ENCODE results near the gene TM4SF4. TPM values are rescaled to one million over a fixed set of nuclear protein-coding genes. Genes with fewer than 3 reads are reported as not detected.

TM4SF4 gene
- total and polyA plus RNA-seq, 7 donors = 0.92 to 17.1 (median 5.0) TPM; not detected in 1

DNA sequence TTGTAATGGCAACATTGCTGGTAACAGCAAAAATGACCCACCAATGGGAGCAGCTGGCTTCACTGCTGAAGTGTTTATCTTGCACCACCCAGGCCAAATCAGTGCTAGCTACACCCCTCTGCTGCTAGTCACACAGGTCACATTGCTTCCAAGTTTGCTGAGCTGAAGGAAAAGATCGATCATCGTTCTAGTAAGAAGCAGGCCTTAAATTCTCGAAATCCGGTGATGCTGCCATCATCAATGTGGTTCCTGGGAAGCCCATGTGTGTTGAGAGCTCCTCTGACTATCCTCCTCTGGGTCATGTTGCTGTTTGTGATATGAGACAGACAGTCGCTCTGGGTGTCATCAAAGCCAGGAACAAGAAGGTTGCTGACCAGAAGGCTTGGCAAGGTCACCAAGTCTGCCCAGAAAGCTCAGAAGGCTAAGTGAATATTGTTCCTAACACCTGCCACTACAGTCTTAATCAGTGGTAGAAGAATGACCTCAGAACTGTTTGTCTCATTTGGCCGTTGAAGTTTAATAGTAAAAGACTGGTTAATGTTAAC, 21.2 kb downstream of the TM4SF4 start:
- DNase-seq = no peak
- intact Hi-C loops (cut with DNase I) = loop anchor here (2.0 to 10.0 kb wide), 2 partner anchors 275 to 371 kb away; partner anchors contain the start of gene HPS3
- no peak overlapping the region for H3K4me3 ChIP-seq
- no peaks in the 10 kb centered on the region for H3K4me1 ChIP-seq
- no peaks in the 10 kb centered on the region for H3K36me3 ChIP-seq
- H3K9me3 ChIP-seq = no peaks in the 10 kb centered on the region
- 85 to 91% methylated on average over 6 of the region's 6 CpGs for WGBS, 2 donors
- TF ChIP-seq POLR2A (IDR thresholded peaks at IDR 0.05) = no peak
- TF ChIP-seq, protein P1, sequence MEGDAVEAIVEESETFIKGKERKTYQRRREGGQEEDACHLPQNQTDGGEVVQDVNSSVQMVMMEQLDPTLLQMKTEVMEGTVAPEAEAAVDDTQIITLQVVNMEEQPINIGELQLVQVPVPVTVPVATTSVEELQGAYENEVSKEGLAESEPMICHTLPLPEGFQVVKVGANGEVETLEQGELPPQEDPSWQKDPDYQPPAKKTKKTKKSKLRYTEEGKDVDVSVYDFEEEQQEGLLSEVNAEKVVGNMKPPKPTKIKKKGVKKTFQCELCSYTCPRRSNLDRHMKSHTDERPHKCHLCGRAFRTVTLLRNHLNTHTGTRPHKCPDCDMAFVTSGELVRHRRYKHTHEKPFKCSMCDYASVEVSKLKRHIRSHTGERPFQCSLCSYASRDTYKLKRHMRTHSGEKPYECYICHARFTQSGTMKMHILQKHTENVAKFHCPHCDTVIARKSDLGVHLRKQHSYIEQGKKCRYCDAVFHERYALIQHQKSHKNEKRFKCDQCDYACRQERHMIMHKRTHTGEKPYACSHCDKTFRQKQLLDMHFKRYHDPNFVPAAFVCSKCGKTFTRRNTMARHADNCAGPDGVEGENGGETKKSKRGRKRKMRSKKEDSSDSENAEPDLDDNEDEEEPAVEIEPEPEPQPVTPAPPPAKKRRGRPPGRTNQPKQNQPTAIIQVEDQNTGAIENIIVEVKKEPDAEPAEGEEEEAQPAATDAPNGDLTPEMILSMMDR (IDR thresholded peaks at IDR 0.05) = no peak
- no peak for TF ChIP-seq EP300 (IDR thresholded peaks at IDR 0.05)
- no peak for TF ChIP-seq POLR2AphosphoS5 (IDR thresholded peaks at IDR 0.05)
- no peak overlapping the region for H3K27ac ChIP-seq
- H3K27me3 ChIP-seq = no peaks in the 10 kb centered on the region

DNA sequence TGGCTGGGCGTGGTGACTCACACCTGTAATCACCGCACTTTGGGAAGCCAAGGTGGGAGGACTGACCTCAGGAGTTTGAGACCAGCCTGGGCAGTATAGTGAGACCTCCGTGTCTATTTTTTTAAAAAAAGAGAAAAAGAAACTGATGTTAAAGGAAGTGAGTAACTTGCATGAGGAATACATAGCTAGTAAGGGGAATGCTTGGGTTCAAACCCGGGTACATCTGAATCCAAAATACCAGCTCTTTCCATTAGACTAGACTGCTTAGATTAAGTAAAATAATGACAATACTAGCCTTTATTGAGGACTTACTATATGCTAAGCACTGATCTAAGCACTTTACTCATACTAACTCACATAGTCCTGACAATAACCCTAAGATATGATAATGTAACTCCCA, 22.4 kb downstream of the TM4SF4 start:
- DNase-seq = no peak
- TF ChIP-seq POLR2AphosphoS5 (IDR thresholded peaks at IDR 0.05) = no peak
- TF ChIP-seq POLR2A (IDR thresholded peaks at IDR 0.05) = no peak
- TF ChIP-seq, protein P1 (IDR thresholded peaks at IDR 0.05) = no peak
- TF ChIP-seq EP300 (IDR thresholded peaks at IDR 0.05) = no peak
- WGBS, 2 donors = 84 to 89% methylated on average over 4 of the region's 4 CpGs
- no peaks in the 10 kb centered on the region for H3K36me3 ChIP-seq
- no peak overlapping the region for H3K27ac ChIP-seq
- intact Hi-C loops (cut with DNase I) = loop anchor here (10.0 kb wide), 1 partner anchor 372 kb away; the partner anchor contains the start of gene HPS3
- H3K4me1 ChIP-seq = no peaks in the 10 kb centered on the region
- H3K9me3 ChIP-seq = no peaks in the 10 kb centered on the region
- no peak overlapping the region for H3K4me3 ChIP-seq
- no peaks in the 10 kb centered on the region for H3K27me3 ChIP-seq

DNA sequence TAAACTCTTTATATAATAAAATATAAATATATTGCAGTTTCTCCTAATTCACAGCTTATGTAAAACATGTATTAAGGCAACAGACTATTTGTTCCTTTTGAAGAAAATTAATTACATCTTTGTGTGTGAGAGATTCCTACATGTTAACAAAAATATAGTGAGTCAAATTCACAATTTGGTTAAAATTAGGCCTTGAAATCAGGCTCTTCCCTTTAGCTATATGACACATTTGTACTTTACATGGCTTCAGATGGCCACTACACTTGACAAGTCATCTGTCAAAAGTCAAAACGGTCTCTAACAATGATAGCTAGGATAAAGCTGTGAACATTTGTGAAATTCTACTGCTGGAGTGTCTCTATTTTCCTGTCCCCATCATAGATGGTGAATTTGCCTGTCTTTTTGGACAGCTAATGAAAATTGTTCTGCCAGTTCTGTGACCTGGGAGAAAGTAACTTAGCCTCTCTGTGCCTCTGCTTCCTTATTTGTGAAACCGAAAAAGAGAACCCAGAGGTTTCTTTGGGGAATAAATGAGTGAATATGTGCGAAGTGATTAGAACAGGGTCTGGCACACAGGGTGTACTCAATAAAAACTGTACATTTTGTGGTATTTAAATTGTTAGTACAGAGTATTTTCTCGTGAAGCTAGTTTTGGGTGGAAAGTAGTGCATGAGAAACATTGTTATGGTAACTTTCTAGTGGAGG, 23.6 kb downstream of the TM4SF4 start:
- Histone ChIP-seq H3K27me3 (no peaks in the 10 kb centered on the region), H3K9me3 (no peaks in the 10 kb centered on the region), H3K4me3 (no peak overlapping the region), H3K27ac (no peak overlapping the region), H3K36me3 (no peaks in the 10 kb centered on the region), H3K4me1 (no peaks in the 10 kb centered on the region)
- WGBS, 2 donors = 61 to 71% methylated on average over 4 of the region's 4 CpGs
- TF ChIP-seq, protein P1 (IDR thresholded peaks at IDR 0.05) = no peak
- no peak for TF ChIP-seq POLR2AphosphoS5 (IDR thresholded peaks at IDR 0.05)
- TF ChIP-seq POLR2A (IDR thresholded peaks at IDR 0.05) = no peak
- no peak for TF ChIP-seq EP300 (IDR thresholded peaks at IDR 0.05)
- intact Hi-C loops (cut with DNase I) = loop anchor here (10.0 kb wide), 1 partner anchor 373 kb away; the partner anchor contains the start of gene HPS3
- DNase-seq = no peak

DNA sequence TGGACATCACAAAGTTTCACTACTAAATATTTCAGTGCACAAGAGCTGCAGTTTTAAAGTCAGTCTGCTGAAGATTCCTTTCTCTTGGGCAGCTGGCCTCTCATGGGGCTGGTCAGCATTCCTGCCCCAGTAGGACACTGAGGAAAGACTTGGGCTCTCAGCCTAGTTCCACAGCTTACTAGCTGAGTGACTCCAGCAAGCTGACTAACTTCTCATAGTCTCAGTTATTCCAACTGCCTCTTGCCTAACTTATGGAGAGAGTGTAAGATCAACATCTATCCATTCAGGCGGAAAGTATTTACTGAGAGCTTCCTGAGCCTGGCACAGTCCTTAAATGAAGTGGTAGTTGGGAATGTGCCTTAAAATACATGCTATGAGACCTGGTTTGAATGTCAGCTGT, 27.0 kb downstream of the TM4SF4 start:
- Histone ChIP-seq H3K4me3 (no peak overlapping the region), H3K27me3 (no peaks in the 10 kb centered on the region), H3K27ac (no peak overlapping the region), H3K4me1 (peaks cover 0 to 5% (median 2%) of the 10 kb centered on the region in 4 donors), H3K36me3 (no peaks in the 10 kb centered on the region), H3K9me3 (no peaks in the 10 kb centered on the region)
- TF ChIP-seq, protein P1 (IDR thresholded peaks at IDR 0.05) = no peak
- TF ChIP-seq POLR2A (IDR thresholded peaks at IDR 0.05) (no peak), EP300 (IDR thresholded peaks at IDR 0.05) (no peak), POLR2AphosphoS5 (IDR thresholded peaks at IDR 0.05) (no peak)
- no peak for DNase-seq
- WGBS, 2 donors = 89 to 94% methylated on average over 1 of the region's 1 CpG
- intact Hi-C loops (cut with DNase I) = no loop called here

All from sigmoid colon (tissue), 7 donors.